Measurements from ENCODE around the gene BTD. TPM values are rescaled to one million over a fixed set of nuclear protein-coding genes. Genes with fewer than 3 reads are reported as not detected.

Gene BTD
- polyA plus RNA-seq, 2 donors: 5.1 to 10.6 TPM

Other genes starting within 250 kb of the BTD start
- 1 to 10 TPM; 5.6 to 8.9 TPM for gene METTL6, start 174.2 kb upstream of the BTD start, polyA plus RNA-seq
- 1 to 10 TPM; 3.2 to 6.3 TPM for gene EAF1, start 174.1 kb upstream of the BTD start, polyA plus RNA-seq
- gene COLQ, start 80.0 kb upstream of the BTD start, polyA plus RNA-seq: under 1 TPM; 0.47 to 0.65 TPM
- gene HACL1, start 176 bp upstream of the BTD start, polyA plus RNA-seq: 1 to 10 TPM; 3.8 to 8.3 TPM
- gene ANKRD28, start 196.2 kb downstream of the BTD start, polyA plus RNA-seq: 1 to 10 TPM; 6.6 to 9.2 TPM

Measured in esophagus (tissue), 2 donors.